HEK293 (cell line): ENCODE measurements around the gene ITSN2.
"Not testable (repeated sequence)": the region's sequence is repeated elsewhere in the genome, so short reads cannot be mapped to it uniquely, and the experiment has no call there.

ENCODE experiments used
- GLIS1 ChIP-seq: fragments of 450-650 bp; formaldehyde crosslinking; IDR thresholded peaks from 2 replicates; pipeline ENCODE4 v1.5.1; 2016; ENCODE audit warnings: missing biosample characterization, missing genetic modification characterization
- ZBTB26 ChIP-seq: fragments of 450-650 bp; formaldehyde crosslinking; optimal IDR thresholded peaks from 2 replicates; pipeline ENCODE3; 2016; ENCODE audit warnings: missing biosample characterization, mild to moderate bottlenecking, missing genetic modification characterization
- ZFP3 ChIP-seq: fragments of 450-650 bp; formaldehyde crosslinking; IDR thresholded peaks from 2 replicates; pipeline ENCODE4 v1.5.1; 2016; ENCODE audit warnings: low read depth, missing biosample characterization, missing genetic modification characterization
- ZIC2 ChIP-seq: fragments of 450-650 bp; formaldehyde crosslinking; IDR thresholded peaks from 2 replicates; pipeline ENCODE4 v1.5.1; 2016; ENCODE audit warnings: missing biosample characterization, missing genetic modification characterization
- ZNF10 ChIP-seq: fragments of 450-650 bp; formaldehyde crosslinking; IDR thresholded peaks from 2 replicates; pipeline ENCODE4 v1.5.1; 2017; ENCODE audit warnings: missing biosample characterization, missing genetic modification characterization
- ZNF133 ChIP-seq: fragments of 450-650 bp; formaldehyde crosslinking; IDR thresholded peaks from 2 replicates; pipeline ENCODE4 v1.5.1; 2016; ENCODE audit warnings: missing biosample characterization, missing genetic modification characterization
- ZNF148 ChIP-seq: fragments of 450-650 bp; formaldehyde crosslinking; IDR thresholded peaks from 2 replicates; pipeline ENCODE4 v1.5.0; 2017; ENCODE audit warnings: missing biosample characterization, missing genetic modification characterization, borderline replicate concordance
- ZNF48 ChIP-seq: fragments of 450-650 bp; formaldehyde crosslinking; IDR thresholded peaks from 2 replicates; pipeline ENCODE4 v1.5.1; 2016; ENCODE audit warnings: missing biosample characterization, missing genetic modification characterization
- TF ChIP-seq, protein P1 (sequence below): fragments of 450-650 bp; formaldehyde crosslinking; IDR thresholded peaks from 2 replicates; pipeline ENCODE4 v1.5.1; 2016; ENCODE audit warnings: missing biosample characterization, missing genetic modification characterization

- not testable (repeated sequence) for TF ChIP-seq GLIS1, ZNF10, ZNF133, ZFP3, ZBTB26, ZIC2, ZNF148, ZNF48 (tag by site-specific recombination)
- TF ChIP-seq, protein P1, sequence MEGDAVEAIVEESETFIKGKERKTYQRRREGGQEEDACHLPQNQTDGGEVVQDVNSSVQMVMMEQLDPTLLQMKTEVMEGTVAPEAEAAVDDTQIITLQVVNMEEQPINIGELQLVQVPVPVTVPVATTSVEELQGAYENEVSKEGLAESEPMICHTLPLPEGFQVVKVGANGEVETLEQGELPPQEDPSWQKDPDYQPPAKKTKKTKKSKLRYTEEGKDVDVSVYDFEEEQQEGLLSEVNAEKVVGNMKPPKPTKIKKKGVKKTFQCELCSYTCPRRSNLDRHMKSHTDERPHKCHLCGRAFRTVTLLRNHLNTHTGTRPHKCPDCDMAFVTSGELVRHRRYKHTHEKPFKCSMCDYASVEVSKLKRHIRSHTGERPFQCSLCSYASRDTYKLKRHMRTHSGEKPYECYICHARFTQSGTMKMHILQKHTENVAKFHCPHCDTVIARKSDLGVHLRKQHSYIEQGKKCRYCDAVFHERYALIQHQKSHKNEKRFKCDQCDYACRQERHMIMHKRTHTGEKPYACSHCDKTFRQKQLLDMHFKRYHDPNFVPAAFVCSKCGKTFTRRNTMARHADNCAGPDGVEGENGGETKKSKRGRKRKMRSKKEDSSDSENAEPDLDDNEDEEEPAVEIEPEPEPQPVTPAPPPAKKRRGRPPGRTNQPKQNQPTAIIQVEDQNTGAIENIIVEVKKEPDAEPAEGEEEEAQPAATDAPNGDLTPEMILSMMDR (tag by site-specific recombination): not testable (repeated sequence)
Observed at GRCh38 chr2:24357115-24357514, 3.2 kb downstream of the ITSN2 start.
